Measurements from ENCODE around the gene SHROOM3.
A peak's percentile ranks its signal among the peaks of the same experiment; 100 is the strongest.

SHROOM3 gene

GRCh38 chr4:76799140-76799539 lies 364.1 kb downstream of the SHROOM3 start:
- TF ChIP-seq TEAD4 (IDR thresholded peaks at IDR 0.05) (no peak), NFIC (IDR thresholded peaks at IDR 0.05) (no peak), REST (IDR thresholded peaks at IDR 0.05; ENCODE audit: low read depth) (no peak), TCF12 (IDR thresholded peaks at IDR 0.05; ENCODE audit: low read depth) (no peak), USF1 (IDR thresholded peaks at IDR 0.05) (no peak), EP300 (IDR thresholded peaks at IDR 0.05; ENCODE audit: borderline replicate concordance) (no peak), EGR1 (IDR thresholded peaks at IDR 0.05) (no peak), FOXM1 (IDR thresholded peaks at IDR 0.05; ENCODE audit: borderline replicate concordance, low read depth) (no peak), YY1 (IDR thresholded peaks at IDR 0.05; ENCODE audit: low read depth) (no peak)

- TF ChIP-seq MAX (IDR thresholded peaks at IDR 0.05) (no peak), CEBPB (IDR thresholded peaks at IDR 0.05) (peak; percentile 45; the same call in 1 of the 2 replicates)
Measured at GRCh38 chr4:76799718-76800117, 364.7 kb downstream of the SHROOM3 start.

- TF ChIP-seq EP300 (IDR thresholded peaks at IDR 0.05; ENCODE audit: borderline replicate concordance) (no peak), RAD21 (IDR thresholded peaks at IDR 0.05; ENCODE audit: low read depth) (no peak), TCF12 (IDR thresholded peaks at IDR 0.05; ENCODE audit: low read depth) (no peak), YY1 (IDR thresholded peaks at IDR 0.05; ENCODE audit: low read depth) (no peak), EGR1 (IDR thresholded peaks at IDR 0.05) (no peak), TAF1 (IDR thresholded peaks at IDR 0.05; ENCODE audit: low read depth) (no peak), ZBTB7A (IDR thresholded peaks at IDR 0.05; ENCODE audit: low read depth) (no peak), FOXM1 (IDR thresholded peaks at IDR 0.05; ENCODE audit: borderline replicate concordance, low read depth) (no peak)
Measured at GRCh38 chr4:76800902-76801301, 365.9 kb downstream of the SHROOM3 start.

- TF ChIP-seq RAD21 (IDR thresholded peaks at IDR 0.05; ENCODE audit: low read depth): no peak
- no peak for TF ChIP-seq NFIC (IDR thresholded peaks at IDR 0.05)
- no peak for TF ChIP-seq YY1 (IDR thresholded peaks at IDR 0.05; ENCODE audit: low read depth)
- no peak for TF ChIP-seq EP300 (IDR thresholded peaks at IDR 0.05; ENCODE audit: borderline replicate concordance)
- no peak for TF ChIP-seq TEAD4 (IDR thresholded peaks at IDR 0.05)
- TF ChIP-seq TAF1 (IDR thresholded peaks at IDR 0.05; ENCODE audit: low read depth): no peak
- TF ChIP-seq EGR1 (IDR thresholded peaks at IDR 0.05): no peak
- TF ChIP-seq FOXM1 (IDR thresholded peaks at IDR 0.05; ENCODE audit: borderline replicate concordance, low read depth): no peak
- TF ChIP-seq ZBTB7A (IDR thresholded peaks at IDR 0.05; ENCODE audit: low read depth): no peak
- TF ChIP-seq MAX (IDR thresholded peaks at IDR 0.05): no peak
- TF ChIP-seq REST (IDR thresholded peaks at IDR 0.05; ENCODE audit: low read depth): no peak
Measured at GRCh38 chr4:76801621-76802235, 366.7 kb downstream of the SHROOM3 start.

- TF ChIP-seq EGR1 (IDR thresholded peaks at IDR 0.05): no peak
Measured at GRCh38 chr4:76802236-76803021, 367.4 kb downstream of the SHROOM3 start.

- peak; percentile 69; the same call in 1 of the 2 replicates for TF ChIP-seq NFIC (IDR thresholded peaks at IDR 0.05)
- no peak for TF ChIP-seq TCF12 (IDR thresholded peaks at IDR 0.05; ENCODE audit: low read depth)
- no peak for TF ChIP-seq REST (IDR thresholded peaks at IDR 0.05; ENCODE audit: low read depth)
- TF ChIP-seq MAX (IDR thresholded peaks at IDR 0.05): 0 out of 2 replicates have a peak, but pooled peaks have one; percentile 22
- no peak for TF ChIP-seq TEAD4 (IDR thresholded peaks at IDR 0.05)
- no peak for TF ChIP-seq USF1 (IDR thresholded peaks at IDR 0.05)
- TF ChIP-seq TAF1 (IDR thresholded peaks at IDR 0.05; ENCODE audit: low read depth): no peak
- TF ChIP-seq RAD21 (IDR thresholded peaks at IDR 0.05; ENCODE audit: low read depth): peak; percentile 15; the same call in 1 of the 2 replicates
- TF ChIP-seq YY1 (IDR thresholded peaks at IDR 0.05; ENCODE audit: low read depth): no peak
- TF ChIP-seq FOXM1 (IDR thresholded peaks at IDR 0.05; ENCODE audit: borderline replicate concordance, low read depth): no peak
- no peak for TF ChIP-seq ZBTB7A (IDR thresholded peaks at IDR 0.05; ENCODE audit: low read depth)
- TF ChIP-seq EP300 (IDR thresholded peaks at IDR 0.05; ENCODE audit: borderline replicate concordance): no peak
Measured at GRCh38 chr4:76803522-76803921, 368.5 kb downstream of the SHROOM3 start.

Measured in Ishikawa (cell line).